ENCODE measurements around the gene CACNA2D1.

GRCh38 chr7:82318786-82319185 is 124.8 kb downstream of the CACNA2D1 start:
- no peak for TF ChIP-seq POLR2AphosphoS5 (IDR thresholded peaks at IDR 0.05)
- TF ChIP-seq POLR2A (IDR thresholded peaks at IDR 0.05) = no peak
- TF ChIP-seq CTCF (IDR thresholded peaks at IDR 0.05) = no peak
- no peak for TF ChIP-seq EP300 (IDR thresholded peaks at IDR 0.05)
